MM.1S (cell line): ENCODE results near the gene RNF38.
"Not testable (repeated sequence)": the region's sequence is repeated elsewhere in the genome, so short reads cannot be mapped to it uniquely, and the experiment has no call there.

Source experiments
- CTCF ChIP-seq: fragments of 300-600 bp; sonication (generic); IDR thresholded peaks from 2 replicates; pipeline ENCODE4 v1.5.1; 2016; ENCODE audit warnings: antibody characterized with exemption, low read length, mixed read lengths
- EZH2 ChIP-seq: fragments of 300-600 bp; sonication (generic); optimal IDR thresholded peaks from 2 replicates; pipeline ENCODE3; 2017; ENCODE audit warnings: low read depth, mild to moderate bottlenecking, antibody characterized with exemption, low read length, mixed read lengths
- EZH2phosphoT487 ChIP-seq: fragments of 300-600 bp; sonication (generic); IDR thresholded peaks from 2 replicates; pipeline ENCODE4 v1.6.1; 2018; ENCODE audit warnings: antibody characterized with exemption, low read length

- TF ChIP-seq CTCF, EZH2, EZH2phosphoT487: not testable (repeated sequence)
Observed at GRCh38 chr9:36386396-36386965, 13.6 kb downstream of the RNF38 start.
